Body of pancreas (tissue), 4 donors: Measurements from ENCODE around the gene EFNB1.

Experiments
- POLR2A ChIP-seq, 3 donors: fragments of 450-650 bp; IDR thresholded peaks; one replicate each; pipeline ENCODE4 v1.6.1; 2016; ENCODE audit warnings: antibody characterized with exemption in 3 of 3, mild to moderate bottlenecking in 2 of 3
- TF ChIP-seq, protein P1 (sequence below), 7 experiments: fragments of 450-650 bp in 4 of 7; fragments of 200-600 bp in 3 of 7; sonication (generic) in 3 of 7; IDR thresholded peaks; one replicate each; pipeline ENCODE4 v1.5.1; 2016 to 2019; ENCODE audit warnings: antibody characterized with exemption in 7 of 7

DNA sequence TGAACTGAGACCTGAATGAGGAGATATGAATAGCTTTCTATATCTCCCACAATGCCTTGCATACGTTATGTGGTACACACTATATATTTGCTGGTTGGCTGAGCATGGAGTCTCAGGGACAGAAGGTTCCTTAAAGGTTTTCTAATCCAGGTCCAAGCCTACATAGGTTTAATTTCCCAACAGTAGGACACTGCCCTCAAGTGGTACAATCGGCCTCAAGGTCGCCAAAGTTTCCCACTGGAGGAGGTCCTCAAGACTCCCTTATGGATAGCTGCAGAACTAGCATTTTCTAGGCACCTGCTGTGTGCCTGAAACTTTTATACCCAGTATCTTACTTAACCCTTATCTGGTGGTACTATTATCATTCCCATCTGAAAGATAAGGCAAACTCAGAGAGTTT is 21.0 kb upstream of the EFNB1 start:
- TF ChIP-seq, protein P1, sequence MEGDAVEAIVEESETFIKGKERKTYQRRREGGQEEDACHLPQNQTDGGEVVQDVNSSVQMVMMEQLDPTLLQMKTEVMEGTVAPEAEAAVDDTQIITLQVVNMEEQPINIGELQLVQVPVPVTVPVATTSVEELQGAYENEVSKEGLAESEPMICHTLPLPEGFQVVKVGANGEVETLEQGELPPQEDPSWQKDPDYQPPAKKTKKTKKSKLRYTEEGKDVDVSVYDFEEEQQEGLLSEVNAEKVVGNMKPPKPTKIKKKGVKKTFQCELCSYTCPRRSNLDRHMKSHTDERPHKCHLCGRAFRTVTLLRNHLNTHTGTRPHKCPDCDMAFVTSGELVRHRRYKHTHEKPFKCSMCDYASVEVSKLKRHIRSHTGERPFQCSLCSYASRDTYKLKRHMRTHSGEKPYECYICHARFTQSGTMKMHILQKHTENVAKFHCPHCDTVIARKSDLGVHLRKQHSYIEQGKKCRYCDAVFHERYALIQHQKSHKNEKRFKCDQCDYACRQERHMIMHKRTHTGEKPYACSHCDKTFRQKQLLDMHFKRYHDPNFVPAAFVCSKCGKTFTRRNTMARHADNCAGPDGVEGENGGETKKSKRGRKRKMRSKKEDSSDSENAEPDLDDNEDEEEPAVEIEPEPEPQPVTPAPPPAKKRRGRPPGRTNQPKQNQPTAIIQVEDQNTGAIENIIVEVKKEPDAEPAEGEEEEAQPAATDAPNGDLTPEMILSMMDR (IDR thresholded peaks at IDR 0.05): peak in 6 of 7 experiments; percentile 19 to 56 (median 32)
- TF ChIP-seq POLR2A (IDR thresholded peaks at IDR 0.05): no peak
